ENCODE results near the gene MOV10. TPM values are rescaled to one million over a fixed set of nuclear protein-coding genes. Genes with fewer than 3 reads are reported as not detected.
A peak's percentile ranks its signal among the peaks of the same experiment; 100 is the strongest.

MOV10 gene
- total RNA-seq, 2 donors from 2014 or later = 61.6 to 62.7 TPM

GRCh38 chr1:112702420-112703261, 28.2 kb downstream of the MOV10 start:
- intact Hi-C loops (cut with DNase I) = no loop called here
- TF ChIP-seq, protein P1, sequence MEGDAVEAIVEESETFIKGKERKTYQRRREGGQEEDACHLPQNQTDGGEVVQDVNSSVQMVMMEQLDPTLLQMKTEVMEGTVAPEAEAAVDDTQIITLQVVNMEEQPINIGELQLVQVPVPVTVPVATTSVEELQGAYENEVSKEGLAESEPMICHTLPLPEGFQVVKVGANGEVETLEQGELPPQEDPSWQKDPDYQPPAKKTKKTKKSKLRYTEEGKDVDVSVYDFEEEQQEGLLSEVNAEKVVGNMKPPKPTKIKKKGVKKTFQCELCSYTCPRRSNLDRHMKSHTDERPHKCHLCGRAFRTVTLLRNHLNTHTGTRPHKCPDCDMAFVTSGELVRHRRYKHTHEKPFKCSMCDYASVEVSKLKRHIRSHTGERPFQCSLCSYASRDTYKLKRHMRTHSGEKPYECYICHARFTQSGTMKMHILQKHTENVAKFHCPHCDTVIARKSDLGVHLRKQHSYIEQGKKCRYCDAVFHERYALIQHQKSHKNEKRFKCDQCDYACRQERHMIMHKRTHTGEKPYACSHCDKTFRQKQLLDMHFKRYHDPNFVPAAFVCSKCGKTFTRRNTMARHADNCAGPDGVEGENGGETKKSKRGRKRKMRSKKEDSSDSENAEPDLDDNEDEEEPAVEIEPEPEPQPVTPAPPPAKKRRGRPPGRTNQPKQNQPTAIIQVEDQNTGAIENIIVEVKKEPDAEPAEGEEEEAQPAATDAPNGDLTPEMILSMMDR (IDR thresholded peaks at IDR 0.05) = no peak
- Histone ChIP-seq H3K27ac (no peak overlapping the region), H3K9ac (ENCODE audit: low read depth in 2 of 2, low read length in 2 of 2) (peak overlapping the region in 1 of 2 donors; percentile 36), H3K4me3 (no peak overlapping the region), H3K27me3 (no peaks in the 10 kb centered on the region), H3K4me1 (peaks cover 34% of the 10 kb centered on the region), H3K9me3 (no peaks in the 10 kb centered on the region), H3K36me3 (peaks cover 5% of the 10 kb centered on the region)
- no peak for DNase-seq

DNA sequence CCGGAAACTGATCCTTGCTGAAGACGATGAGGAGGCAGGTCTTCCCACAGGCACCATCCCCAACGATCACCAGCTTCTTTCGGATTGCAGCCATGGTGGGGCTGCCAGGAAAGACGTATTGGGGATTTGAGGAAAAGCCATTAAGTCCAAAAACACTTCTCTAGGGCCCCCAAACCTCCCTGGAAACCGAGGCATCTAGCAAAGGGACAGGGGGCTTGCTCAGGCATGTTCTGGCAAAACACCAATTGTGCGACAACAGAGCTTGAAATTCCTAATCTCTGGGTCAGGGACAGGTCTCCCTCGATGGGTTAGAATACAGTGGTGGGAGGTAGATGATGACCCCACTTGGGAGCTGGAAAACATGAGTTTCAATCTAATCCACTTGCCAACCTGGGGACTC, 29.2 kb downstream of the MOV10 start:
- Histone ChIP-seq H3K27me3 (no peaks in the 10 kb centered on the region), H3K4me3 (no peak overlapping the region), H3K36me3 (peaks cover 5% of the 10 kb centered on the region), H3K9me3 (no peaks in the 10 kb centered on the region), H3K4me1 (peaks cover 34% of the 10 kb centered on the region), H3K27ac (peak overlapping the region; percentile 96), H3K9ac (ENCODE audit: low read depth in 2 of 2, low read length in 2 of 2) (peak overlapping the region in 1 of 2 donors; percentile 88)
- intact Hi-C loops (cut with DNase I) = no loop called here
- no peak for DNase-seq
- TF ChIP-seq, protein P1 (IDR thresholded peaks at IDR 0.05) = no peak

DNA sequence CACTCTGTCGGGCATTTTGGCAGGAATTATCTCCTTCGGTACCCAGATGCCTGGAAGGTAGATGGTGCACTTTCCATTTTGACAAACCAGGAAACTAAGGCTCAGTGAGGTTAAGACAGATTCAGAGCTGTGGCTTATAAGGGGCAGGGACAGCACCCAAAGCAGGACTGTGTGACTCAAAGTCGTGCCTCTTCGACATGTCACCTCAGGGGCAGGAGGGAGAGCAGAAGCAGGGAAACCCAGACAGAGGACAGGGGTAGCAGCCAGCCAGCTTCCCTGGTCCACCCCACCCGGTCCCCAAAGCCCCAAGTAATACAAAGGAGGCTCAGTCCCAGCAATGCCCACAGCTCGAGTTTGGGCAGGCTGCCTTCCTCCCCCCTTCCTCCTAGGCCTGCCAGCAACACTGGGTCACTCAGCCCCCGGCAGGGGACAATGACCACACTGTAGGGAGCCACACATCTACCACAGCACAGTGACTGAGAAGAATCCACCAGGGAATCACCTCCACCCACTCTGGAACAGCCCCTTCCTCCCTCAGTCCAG, 30.0 kb downstream of the MOV10 start:
- intact Hi-C loops (cut with DNase I) = no loop called here
- peaks cover 5% of the 10 kb centered on the region for H3K36me3 ChIP-seq
- TF ChIP-seq, protein P1 (IDR thresholded peaks at IDR 0.05) = no peak
- peak overlapping the region; percentile 96 for H3K27ac ChIP-seq
- no peaks in the 10 kb centered on the region for H3K27me3 ChIP-seq
- DNase-seq = no peak
- no peaks in the 10 kb centered on the region for H3K9me3 ChIP-seq
- H3K4me3 ChIP-seq = peak overlapping the region; percentile 54
- peak overlapping the region; percentile 72 to 88 for H3K9ac ChIP-seq (ENCODE audit: low read depth in 2 of 2, low read length in 2 of 2)
- H3K4me1 ChIP-seq = peaks cover 34% of the 10 kb centered on the region

DNA sequence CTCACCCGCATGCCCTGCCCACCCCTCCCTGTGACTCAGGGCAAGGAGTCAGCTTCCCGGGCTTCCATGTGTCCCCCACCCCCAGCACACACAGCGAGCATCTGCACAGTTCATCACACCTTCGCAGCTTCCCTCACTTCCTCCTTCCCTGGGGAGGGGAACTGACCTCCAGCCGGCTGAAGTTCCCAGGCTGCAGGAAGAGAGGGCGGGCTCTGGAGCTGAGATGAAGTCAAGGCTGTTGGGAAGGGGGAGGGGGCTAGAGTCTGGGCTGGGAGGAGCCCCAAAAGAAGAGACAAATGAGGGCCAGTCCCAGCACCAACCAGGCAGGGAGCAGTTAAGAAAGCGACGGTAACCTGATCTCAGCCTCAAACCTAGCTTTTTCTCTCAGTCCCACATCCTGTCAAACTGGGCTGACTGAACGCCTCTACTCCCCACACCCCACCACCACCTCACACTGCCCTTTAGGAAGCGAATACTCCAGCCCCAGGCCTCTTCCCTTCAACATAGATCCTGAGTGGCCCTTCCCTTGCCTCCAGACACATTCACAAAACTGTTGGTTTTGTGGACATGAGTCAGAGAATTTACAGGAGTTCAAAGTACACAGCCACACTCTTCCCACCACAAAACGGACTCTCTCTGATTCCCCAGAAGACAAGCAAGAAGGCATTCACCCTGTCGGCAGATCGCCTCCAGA, 30.6 kb downstream of the MOV10 start:
- H3K9me3 ChIP-seq = no peaks in the 10 kb centered on the region
- peak; percentile 90 for DNase-seq
- peaks cover 30% of the 10 kb centered on the region for H3K4me1 ChIP-seq
- H3K27ac ChIP-seq = peak overlapping the region; percentile 96
- intact Hi-C loops (cut with DNase I) = loop anchor here (5.0 kb wide), 3 partner anchors 88 to 313 kb away; partner anchors contain the start of genes CAPZA1 and ST7L
- H3K4me3 ChIP-seq = peak overlapping the region; percentile 54
- peak overlapping the region; percentile 88 to 98 for H3K9ac ChIP-seq (ENCODE audit: low read depth in 2 of 2, low read length in 2 of 2)
- peaks cover 5% of the 10 kb centered on the region for H3K36me3 ChIP-seq
- no peaks in the 10 kb centered on the region for H3K27me3 ChIP-seq
- TF ChIP-seq, protein P1 (IDR thresholded peaks at IDR 0.05) = no peak

DNA sequence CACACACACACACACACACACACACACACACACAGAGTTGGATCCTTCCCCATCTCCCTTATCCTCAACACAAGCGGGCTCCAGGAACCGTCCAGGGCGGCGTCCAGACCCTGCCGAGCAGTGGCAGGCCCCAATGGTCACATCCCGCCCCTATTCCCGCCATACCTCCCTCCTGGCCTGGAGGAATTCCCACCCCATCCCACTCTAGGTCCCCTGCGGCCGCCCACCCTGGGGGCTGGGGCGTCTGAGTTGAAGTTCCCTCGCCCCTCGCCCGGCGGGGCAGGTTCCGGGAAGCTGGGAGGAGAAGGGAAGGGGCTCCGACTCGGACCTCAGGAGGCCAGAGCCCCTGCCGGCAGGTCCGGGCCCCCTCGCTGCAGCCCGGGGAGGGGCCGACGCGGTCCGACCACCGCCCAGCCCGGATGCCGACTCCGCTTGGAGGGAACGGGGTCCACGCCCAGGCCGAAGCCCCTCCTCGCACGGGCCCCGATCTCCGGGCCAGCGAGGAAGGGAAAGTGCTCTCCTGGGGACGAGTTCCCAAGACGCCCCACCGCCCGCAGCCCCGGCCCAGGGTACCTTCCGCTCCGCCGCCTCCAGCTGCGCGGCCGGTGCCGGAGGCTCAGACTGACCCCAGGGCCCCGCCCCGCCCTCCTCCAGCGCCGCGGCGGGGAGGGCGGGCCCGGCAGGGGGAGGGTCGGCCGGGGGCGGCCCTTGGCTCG, 32.2 kb downstream of the MOV10 start, which contains the start of gene RHOC:
Gene RHOC, minus strand, starts transcription at position 623 of the 716 bp plus-strand sequence. CDS start 3,328 bp downstream, outside the sequence.
- H3K4me1 ChIP-seq = peaks cover 17% of the 10 kb centered on the region
- no peaks in the 10 kb centered on the region for H3K9me3 ChIP-seq
- peak within 1 kb of the TSS; percentile 86 for H3K4me3 ChIP-seq

More for the DNA sequence above, 32.2 kb downstream of the MOV10 start, which contains the start of gene RHOC:
- DNase-seq = peak; percentile 73
- peaks cover 5% of the 10 kb centered on the region for H3K36me3 ChIP-seq
- TF ChIP-seq, protein P1 (IDR thresholded peaks at IDR 0.05) = no peak
- peak within 1 kb of the TSS; percentile 96 for H3K27ac ChIP-seq
- peak within 1 kb of the TSS; percentile 88 to 98 for H3K9ac ChIP-seq (ENCODE audit: low read depth in 2 of 2, low read length in 2 of 2)
- intact Hi-C loops (cut with DNase I) = loop anchor here (5.0 kb wide), 3 partner anchors 89 to 314 kb away; partner anchors contain the start of genes CAPZA1 and ST7L
- no peaks in the 10 kb centered on the region for H3K27me3 ChIP-seq

All from colonic mucosa (tissue), 4 donors.